ENCODE data around the gene HOXA1.

HOXA1 gene

DNA sequence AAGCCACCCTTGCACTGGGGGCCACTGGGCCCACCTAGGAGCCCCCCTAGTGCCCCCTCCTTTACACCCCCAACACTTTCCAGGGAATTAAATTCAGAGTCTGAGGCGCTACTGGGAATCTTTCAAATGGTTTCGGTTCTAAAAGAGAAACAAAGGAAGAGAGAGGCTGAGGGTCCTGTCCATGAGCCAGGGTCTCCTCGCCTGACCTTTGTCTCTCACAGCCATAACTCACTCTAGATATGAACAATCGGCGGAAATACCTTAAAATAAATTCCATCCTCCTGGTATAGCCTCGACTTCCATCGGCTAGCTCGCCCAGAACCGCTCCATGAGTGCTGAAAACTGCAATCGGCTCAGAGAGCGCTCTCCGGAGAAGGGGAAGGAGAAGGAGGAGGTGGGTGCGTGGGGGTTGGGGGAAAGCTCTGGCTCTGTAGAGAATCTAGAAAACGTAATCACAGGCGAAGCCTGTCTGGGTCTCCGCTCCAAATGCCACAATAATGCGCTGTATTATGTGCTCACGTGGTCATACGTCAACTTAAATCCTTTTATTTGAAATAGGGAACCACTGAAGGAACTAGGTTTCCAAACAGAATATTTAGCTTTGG lies 22.2 kb upstream of the HOXA1 start:
- Histone ChIP-seq H2AFZ (ENCODE audit: low read length) (no peak overlapping the region), H3K36me3 (ENCODE audit: insufficient read depth, low read length) (no peaks in the 10 kb centered on the region), H3K4me2 (ENCODE audit: low read length) (no peak overlapping the region), H3K9ac (ENCODE audit: low read length) (no peak overlapping the region), H3K79me2 (ENCODE audit: insufficient read depth, low read length) (no peaks in the 10 kb centered on the region), H3K9me2 (ENCODE audit: low read depth, low read length) (no peaks in the 10 kb centered on the region), H3F3A (ENCODE audit: insufficient read depth, low read length) (no peaks in the 10 kb centered on the region), H3K27ac (ENCODE audit: low read depth, low read length, poor library complexity, severe bottlenecking) (no peak overlapping the region), H3K4me3 (ENCODE audit: low read depth, low read length, poor library complexity, severe bottlenecking) (no peak overlapping the region), H4K20me1 (ENCODE audit: insufficient read depth, low read length) (no peaks in the 10 kb centered on the region), H3K27me3 (ENCODE audit: insufficient read depth, low read length) (no peaks in the 10 kb centered on the region; the same call in 1 of the 2 replicates), H3K4me1 (ENCODE audit: insufficient read depth, low read length, severe bottlenecking) (no peaks in the 10 kb centered on the region), H3K9me3 (ENCODE audit: low read length) (no peaks in the 10 kb centered on the region)
- TF ChIP-seq, protein P1, sequence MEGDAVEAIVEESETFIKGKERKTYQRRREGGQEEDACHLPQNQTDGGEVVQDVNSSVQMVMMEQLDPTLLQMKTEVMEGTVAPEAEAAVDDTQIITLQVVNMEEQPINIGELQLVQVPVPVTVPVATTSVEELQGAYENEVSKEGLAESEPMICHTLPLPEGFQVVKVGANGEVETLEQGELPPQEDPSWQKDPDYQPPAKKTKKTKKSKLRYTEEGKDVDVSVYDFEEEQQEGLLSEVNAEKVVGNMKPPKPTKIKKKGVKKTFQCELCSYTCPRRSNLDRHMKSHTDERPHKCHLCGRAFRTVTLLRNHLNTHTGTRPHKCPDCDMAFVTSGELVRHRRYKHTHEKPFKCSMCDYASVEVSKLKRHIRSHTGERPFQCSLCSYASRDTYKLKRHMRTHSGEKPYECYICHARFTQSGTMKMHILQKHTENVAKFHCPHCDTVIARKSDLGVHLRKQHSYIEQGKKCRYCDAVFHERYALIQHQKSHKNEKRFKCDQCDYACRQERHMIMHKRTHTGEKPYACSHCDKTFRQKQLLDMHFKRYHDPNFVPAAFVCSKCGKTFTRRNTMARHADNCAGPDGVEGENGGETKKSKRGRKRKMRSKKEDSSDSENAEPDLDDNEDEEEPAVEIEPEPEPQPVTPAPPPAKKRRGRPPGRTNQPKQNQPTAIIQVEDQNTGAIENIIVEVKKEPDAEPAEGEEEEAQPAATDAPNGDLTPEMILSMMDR (IDR thresholded peaks at IDR 0.05; ENCODE audit: low read length): no peak
- TF ChIP-seq EZH2 (IDR thresholded peaks at IDR 0.05; ENCODE audit: borderline replicate concordance, low read length): no peak

GRCh38 chr7:27116962-27117886 lies 21.4 kb upstream of the HOXA1 start:
- no peaks in the 10 kb centered on the region for H3K4me1 ChIP-seq (ENCODE audit: insufficient read depth, low read length, severe bottlenecking)
- no peaks in the 10 kb centered on the region for H3K36me3 ChIP-seq (ENCODE audit: insufficient read depth, low read length)
- no peak overlapping the region for H3K27ac ChIP-seq (ENCODE audit: low read depth, low read length, poor library complexity, severe bottlenecking)
- no peak overlapping the region for H3K9ac ChIP-seq (ENCODE audit: low read length)
- H2AFZ ChIP-seq (ENCODE audit: low read length): no peak overlapping the region
- H3K27me3 ChIP-seq (ENCODE audit: insufficient read depth, low read length): no peaks in the 10 kb centered on the region; the same call in 1 of the 2 replicates
- H3K4me2 ChIP-seq (ENCODE audit: low read length): no peak overlapping the region
- no peaks in the 10 kb centered on the region for H3K79me2 ChIP-seq (ENCODE audit: insufficient read depth, low read length)
- H3F3A ChIP-seq (ENCODE audit: insufficient read depth, low read length): no peaks in the 10 kb centered on the region
- H3K4me3 ChIP-seq (ENCODE audit: low read depth, low read length, poor library complexity, severe bottlenecking): no peak overlapping the region
- no peaks in the 10 kb centered on the region for H3K9me3 ChIP-seq (ENCODE audit: low read length)
- no peak for TF ChIP-seq EZH2 (IDR thresholded peaks at IDR 0.05; ENCODE audit: borderline replicate concordance, low read length)
- TF ChIP-seq, protein P1 (IDR thresholded peaks at IDR 0.05; ENCODE audit: low read length): no peak
- H3K9me2 ChIP-seq (ENCODE audit: low read depth, low read length): no peaks in the 10 kb centered on the region
- H4K20me1 ChIP-seq (ENCODE audit: insufficient read depth, low read length): no peaks in the 10 kb centered on the region

DNA sequence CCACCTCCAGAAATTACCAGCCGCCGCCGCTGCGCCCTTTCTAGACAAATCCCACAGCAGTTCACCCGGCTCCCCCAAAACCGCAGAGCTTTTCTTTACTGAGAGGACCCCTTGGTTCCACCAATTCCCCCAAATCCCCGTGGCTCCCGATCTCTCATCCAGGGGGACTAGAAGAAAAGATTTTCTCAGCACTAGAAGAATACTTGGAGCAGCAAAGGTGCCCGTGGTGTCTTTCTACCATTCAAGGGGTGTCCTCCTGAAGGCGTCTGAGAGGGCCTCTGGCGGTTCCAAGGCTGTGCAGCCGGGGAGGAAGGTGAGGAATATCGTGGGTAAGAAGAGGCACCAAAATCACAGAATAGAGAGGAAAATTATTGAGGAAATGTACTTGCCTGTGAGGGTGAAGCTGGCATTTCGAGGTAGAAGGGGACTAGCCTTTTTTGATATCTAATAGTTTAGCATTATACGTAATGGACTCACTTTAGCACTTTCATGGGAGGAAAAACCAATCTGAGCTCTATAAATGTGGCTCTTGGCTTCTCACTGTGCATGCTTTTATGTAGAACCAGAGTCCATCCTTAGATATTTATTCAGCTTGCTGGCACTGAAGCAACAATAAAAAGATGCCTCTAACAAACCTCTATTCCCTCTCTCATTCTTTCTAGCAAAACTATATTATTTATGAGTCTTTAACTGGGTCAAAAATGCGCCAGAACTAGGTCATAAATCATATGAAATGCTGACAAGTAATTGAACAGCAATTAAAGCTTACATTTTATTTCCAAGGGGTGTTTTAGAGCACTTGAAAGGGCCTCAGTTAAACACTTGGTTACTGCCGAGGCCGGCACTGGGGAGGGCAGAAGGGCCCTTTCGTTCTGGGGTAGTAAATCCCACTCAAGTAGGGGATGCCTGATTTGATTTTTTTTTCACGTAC lies 20.5 kb upstream of the HOXA1 start:
- no peak overlapping the region for H3K9ac ChIP-seq (ENCODE audit: low read length)
- no peak overlapping the region for H3K4me3 ChIP-seq (ENCODE audit: low read depth, low read length, poor library complexity, severe bottlenecking)
- no peak overlapping the region for H2AFZ ChIP-seq (ENCODE audit: low read length)
- no peaks in the 10 kb centered on the region for H3K36me3 ChIP-seq (ENCODE audit: insufficient read depth, low read length)
- no peaks in the 10 kb centered on the region for H3K9me3 ChIP-seq (ENCODE audit: low read length)
- H3K27me3 ChIP-seq (ENCODE audit: insufficient read depth, low read length): no peaks in the 10 kb centered on the region
- H4K20me1 ChIP-seq (ENCODE audit: insufficient read depth, low read length): no peaks in the 10 kb centered on the region
- no peaks in the 10 kb centered on the region for H3K9me2 ChIP-seq (ENCODE audit: low read depth, low read length)
- H3K79me2 ChIP-seq (ENCODE audit: insufficient read depth, low read length): no peaks in the 10 kb centered on the region
- H3F3A ChIP-seq (ENCODE audit: insufficient read depth, low read length): no peaks in the 10 kb centered on the region
- TF ChIP-seq EZH2 (IDR thresholded peaks at IDR 0.05; ENCODE audit: borderline replicate concordance, low read length): no peak
- TF ChIP-seq, protein P1 (IDR thresholded peaks at IDR 0.05; ENCODE audit: low read length): no peak
- H3K4me1 ChIP-seq (ENCODE audit: insufficient read depth, low read length, severe bottlenecking): no peaks in the 10 kb centered on the region
- no peak overlapping the region for H3K27ac ChIP-seq (ENCODE audit: low read depth, low read length, poor library complexity, severe bottlenecking)
- no peak overlapping the region for H3K4me2 ChIP-seq (ENCODE audit: low read length)
